ENCODE data around the gene C14orf93.

Gene C14orf93

GRCh38 chr14:23045419-23046357 is 35.7 kb upstream of the C14orf93 start:
- peak; percentile 41 for DNase-seq

- no peak for DNase-seq
These were observed 34.9 kb upstream of the C14orf93 start for GRCh38 chr14:23044840-23045239.

- no peak for DNase-seq
These were observed 33.8 kb upstream of the C14orf93 start for GRCh38 chr14:23043754-23044153.

- DNase-seq, result no peak
These were observed 33.2 kb upstream of the C14orf93 start for GRCh38 chr14:23043145-23043544.

DNA sequence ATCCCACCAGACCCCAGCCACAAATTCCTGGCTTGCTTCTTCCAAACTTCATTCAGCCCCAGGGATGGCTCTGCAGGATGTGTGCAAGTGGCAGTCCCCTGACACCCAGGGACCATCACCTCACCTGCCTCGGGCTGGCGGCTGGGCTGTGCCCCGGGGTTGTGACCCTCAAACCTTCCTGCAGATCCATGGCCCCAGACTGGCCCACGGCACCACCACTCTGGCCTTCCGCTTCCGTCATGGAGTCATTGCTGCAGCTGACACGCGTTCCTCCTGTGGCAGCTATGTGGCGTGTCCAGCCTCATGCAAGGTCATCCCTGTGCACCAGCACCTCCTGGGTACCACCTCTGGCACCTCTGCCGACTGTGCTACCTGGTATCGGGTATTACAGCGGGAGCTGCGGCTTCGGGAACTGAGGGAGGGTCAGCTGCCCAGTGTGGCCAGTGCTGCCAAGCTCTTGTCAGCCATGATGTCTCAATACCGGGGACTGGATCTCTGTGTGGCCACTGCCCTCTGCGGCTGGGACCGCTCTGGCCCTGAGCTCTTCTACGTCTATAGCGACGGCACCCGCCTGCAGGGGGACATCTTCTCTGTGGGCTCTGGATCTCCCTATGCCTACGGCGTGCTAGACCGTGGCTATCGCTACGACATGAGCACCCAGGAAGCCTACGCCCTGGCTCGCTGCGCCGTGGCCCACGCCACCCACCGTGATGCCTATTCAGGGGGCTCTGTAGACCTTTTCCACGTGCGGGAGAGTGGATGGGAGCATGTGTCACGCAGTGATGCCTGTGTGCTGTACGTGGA is 32.4 kb upstream of the C14orf93 start, which contains the start of gene PSMB11:
Gene PSMB11 (plus strand): TSS at position 51 of the 804 bp plus-strand sequence. CDS start 14 bp downstream, at position 65.
- no peak for DNase-seq

GRCh38 chr14:23041729-23042128 is 31.8 kb upstream of the C14orf93 start:
- peak; percentile 41 for DNase-seq

DNA sequence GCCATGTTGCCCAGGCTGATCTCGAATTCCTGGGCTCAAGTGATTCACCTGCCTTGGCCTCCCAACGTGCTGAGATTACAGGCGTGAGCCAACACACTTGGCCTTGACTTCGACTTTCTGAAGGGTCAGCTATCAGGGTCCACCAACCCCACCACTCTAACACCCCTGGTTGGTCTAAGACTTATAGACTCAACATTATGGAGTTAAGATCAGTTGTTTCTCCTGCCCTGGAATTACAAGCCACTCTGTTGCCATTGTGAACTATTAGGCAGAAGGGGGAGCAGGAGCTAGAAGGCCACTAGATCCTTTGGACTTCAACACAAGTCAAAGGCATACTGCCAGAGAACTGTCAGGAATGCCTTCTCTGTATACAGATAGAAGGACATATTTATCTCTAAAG is 30.2 kb upstream of the C14orf93 start:
- no peak for DNase-seq

DNA sequence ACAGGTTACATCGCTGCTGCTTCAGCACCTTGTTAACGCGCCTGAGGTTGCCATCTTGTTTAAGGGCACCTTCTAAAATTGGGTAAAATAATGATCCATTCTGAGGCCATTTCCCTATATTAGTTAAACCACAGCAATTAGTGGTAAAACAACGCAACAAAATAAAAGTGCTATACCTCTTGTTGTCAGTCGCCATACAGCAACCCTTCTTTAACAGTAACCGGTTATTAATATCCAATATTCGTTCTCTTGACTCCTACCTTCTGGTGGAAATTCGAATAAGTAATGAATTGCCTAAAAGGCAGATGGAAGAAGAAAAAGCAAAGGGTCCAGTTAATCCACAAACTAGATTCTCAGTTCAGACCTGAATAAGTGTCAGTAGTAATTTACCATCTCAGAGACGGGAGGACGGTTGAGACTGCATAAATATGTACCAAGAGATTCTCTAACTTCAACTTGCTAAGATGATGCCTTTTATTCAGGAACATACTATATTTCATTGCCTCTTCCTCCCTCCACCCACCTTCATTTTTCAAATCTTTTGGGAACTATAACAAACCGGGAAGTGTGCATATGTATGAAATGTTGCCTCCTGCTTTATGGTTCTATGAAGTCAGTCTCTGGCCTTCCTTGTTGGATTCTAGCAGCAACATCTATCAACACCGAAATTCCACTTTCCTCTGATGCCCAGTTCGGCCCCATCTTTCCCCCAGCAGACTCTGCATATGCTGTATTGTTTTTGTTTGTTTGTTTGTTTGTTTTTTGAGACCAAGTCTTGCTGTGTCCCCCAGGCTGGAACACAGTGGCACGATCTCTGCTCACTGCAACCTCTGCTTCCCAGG is 25.6 kb upstream of the C14orf93 start:
- DNase-seq, result no peak

DNA sequence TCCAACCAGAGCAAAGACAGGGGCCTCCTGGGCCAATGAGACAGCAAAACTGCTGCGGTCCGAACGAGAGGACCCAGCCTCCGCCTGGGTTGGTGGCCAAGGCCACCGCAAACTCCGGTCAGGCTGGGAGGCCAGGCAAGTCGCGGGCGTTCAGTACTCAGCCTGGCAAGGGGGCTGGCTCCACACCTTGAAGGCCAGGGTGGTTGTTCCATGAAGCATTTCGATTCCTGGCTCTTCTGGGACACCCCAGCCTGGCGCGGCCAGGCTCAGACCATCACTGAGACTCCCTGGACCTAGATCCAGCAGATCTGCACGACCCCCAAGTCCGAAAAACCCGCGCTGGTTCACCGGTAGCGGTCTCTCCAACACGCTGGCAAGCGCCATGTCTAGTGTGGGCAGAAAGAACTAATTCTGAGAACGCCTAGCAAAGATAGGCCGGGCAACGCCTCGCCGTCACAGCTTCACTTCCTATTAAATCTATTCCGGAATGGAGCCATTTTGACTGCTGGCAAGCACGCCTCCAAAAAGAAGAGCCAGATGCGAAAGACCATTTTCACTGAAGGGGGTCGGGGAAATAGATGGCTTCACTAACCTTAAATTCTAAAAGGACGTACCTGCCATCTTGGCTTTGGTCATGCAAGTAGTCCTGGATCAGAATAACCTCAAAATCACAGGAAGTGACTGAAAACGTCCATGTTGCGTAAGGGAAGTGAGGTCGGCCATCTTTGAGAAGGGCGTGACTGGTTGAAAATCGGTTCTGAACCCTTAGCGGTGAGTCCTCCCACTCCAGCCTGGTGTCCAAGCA is 24.8 kb upstream of the C14orf93 start, which contains the start of gene PSMB5:
Gene PSMB5 (minus strand): TSS at position 403 of the 805 bp plus-strand sequence. CDS start 19 bp downstream, at position 384.
- peak; percentile 94 for DNase-seq

- no peak for DNase-seq
These were observed 24.0 kb upstream of the C14orf93 start for GRCh38 chr14:23033801-23034497.

DNA sequence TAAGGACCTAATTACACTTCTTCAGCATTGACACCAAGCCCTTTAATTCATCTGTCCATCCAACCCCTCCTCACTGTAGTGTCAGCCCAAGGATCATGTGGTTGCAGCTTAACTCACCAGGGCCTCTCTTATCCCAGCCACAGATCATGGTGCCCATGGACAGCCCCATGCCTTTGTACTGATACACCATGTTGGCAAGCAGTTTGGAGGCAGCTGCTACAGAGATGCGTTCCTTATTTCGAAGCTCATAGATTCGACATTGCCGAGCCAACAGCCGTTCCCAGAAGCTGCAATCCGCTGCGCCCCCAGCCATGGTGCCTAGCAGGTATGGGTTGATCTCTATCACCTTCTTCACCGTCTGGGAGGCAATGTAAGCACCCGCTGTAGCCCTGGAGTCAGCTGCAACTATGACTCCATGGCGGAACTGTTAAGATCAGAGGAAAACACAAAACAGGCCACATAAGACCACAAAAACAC is 23.3 kb upstream of the C14orf93 start:
- DNase-seq, result no peak

DNA sequence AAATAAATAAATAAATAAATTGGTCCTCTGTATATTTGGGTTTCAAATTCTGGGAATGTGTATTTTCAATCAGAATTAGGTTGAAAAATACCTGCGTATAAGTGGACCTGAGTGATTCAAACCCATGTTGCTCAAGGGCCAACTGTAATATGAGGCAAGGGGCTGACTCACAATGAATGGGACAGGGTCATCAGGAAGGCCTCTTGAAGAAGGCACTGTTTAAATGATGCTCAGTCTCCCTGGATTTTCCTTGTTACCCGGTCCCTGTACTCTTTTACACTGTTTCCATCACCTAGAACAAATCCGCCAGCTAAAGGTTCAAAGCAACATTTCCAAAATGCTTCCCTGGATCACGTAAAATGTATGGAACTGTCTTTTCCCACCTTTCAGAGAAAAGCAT is 21.0 kb upstream of the C14orf93 start:
- DNase-seq, result no peak

DNA sequence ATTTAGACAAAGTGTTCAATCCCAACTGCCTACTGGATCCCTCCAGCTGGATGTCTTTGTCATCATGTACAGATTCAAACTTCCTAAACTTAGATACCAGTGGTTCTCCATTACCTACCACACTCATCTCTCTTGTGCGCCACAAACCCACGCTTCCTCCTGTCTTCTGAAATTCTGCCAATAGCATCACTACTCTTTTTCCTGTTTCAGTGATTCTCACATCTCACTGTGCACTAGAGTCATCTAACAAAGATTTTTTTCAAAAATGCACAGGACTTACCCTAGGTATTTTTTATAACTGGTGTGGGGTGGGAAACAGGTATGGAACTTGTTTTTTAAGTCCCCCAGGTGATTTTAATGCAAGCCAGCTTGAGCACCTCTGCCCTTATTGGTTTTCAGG is 18.9 kb upstream of the C14orf93 start:
- DNase-seq, result no peak

DNA sequence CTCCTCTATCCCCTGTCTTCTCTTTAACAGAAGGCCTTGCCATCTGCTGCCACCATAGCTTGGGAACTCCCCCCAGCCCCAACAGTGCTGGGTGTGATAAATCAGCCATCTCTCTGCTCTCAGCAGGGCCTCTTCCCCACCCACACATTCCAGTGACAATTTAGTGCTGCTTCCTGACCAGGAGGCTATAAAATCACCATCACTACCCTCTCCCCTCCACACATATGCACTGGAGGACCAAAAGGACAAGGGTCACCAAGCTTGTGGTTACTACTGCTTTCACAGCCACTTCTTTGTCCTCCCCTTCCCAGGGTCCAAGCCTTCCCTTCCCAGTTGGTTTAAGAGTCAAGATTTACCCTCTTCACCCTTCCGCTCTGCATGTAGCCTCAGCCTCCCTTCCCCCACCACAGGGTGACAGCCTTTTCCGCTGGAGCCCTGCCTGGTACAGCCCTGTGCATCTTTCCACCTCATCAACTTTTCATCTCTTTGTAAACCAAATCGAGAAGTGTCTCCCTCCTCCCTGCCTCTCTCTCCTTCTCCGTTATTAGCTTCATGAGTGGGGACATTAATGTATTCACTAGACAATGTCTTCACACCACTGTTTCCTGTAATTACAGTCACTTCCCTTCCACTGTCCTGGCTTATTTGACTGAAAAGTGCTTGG is 15.3 kb upstream of the C14orf93 start:
- DNase-seq, result no peak

- no peak for DNase-seq
These were observed 14.7 kb upstream of the C14orf93 start for GRCh38 chr14:23024612-23025075.

- DNase-seq, result no peak
These were observed 13.8 kb upstream of the C14orf93 start for GRCh38 chr14:23023795-23024152.

GRCh38 chr14:23023022-23023794 is 13.3 kb upstream of the C14orf93 start:
- DNase-seq, result no peak

- no peak for DNase-seq
These were observed 12.0 kb upstream of the C14orf93 start for GRCh38 chr14:23021889-23022442.

DNA sequence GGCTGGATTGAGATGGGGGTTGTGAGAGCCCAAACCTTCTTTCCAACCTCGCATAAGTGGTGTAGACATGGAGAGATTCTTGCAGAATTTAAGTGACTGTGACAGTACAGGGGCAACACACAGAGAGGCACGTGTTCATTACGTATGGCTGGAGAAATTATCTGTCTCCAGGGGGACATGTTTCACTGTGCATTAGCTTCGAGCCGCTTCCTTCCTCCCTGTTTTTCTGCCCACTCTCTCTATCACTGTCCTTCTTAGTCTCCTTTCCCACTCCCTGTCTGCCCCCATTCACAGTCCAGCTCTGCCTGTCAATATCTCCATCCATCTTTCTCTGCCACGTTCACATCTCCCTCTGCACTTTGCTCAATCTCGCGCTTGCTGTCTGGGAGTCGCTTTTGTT is 11.5 kb upstream of the C14orf93 start:
- DNase-seq, result no peak
